H9 (cell line): ENCODE results near the gene RAB31. TPM values are rescaled to one million over a fixed set of nuclear protein-coding genes. Genes with fewer than 3 reads are reported as not detected.
A peak's percentile ranks its signal among the peaks of the same experiment; 100 is the strongest.

Source experiments
- DNase-seq: peaks from one replicate; pipeline ENCODE4 v3.0.0-alpha.2; 2017
- H2AFZ ChIP-seq: one replicate; pipeline ENCODE4 v1.6.1; 2013; ENCODE audit warnings: mild to moderate bottlenecking, low read length, control low read depth, moderate library complexity
- H2AK5ac ChIP-seq: 2 replicates; pipeline ENCODE4 v1.6.1; 2013; ENCODE audit warnings: low read length, control low read depth, mixed read lengths; ENCODE audit not compliant: insufficient read length
- H2BK120ac ChIP-seq: one replicate; pipeline ENCODE4 v1.6.1; 2013; ENCODE audit warnings: low read depth, mild to moderate bottlenecking, low read length, control low read depth, inconsistent platforms; ENCODE audit not compliant: poor library complexity, severe bottlenecking
- H2BK12ac ChIP-seq: 2 replicates; pipeline ENCODE4 v1.6.1; 2013; ENCODE audit warnings: low read length, control low read depth, mixed read lengths, low read depth; ENCODE audit not compliant: insufficient read length
- H2BK15ac ChIP-seq: 2 replicates; pipeline ENCODE4 v1.6.1; 2013; ENCODE audit warnings: low read depth, low read length, control low read depth
- H2BK20ac ChIP-seq: one replicate; pipeline ENCODE4 v1.6.1; 2013; ENCODE audit warnings: low read depth, mild to moderate bottlenecking, low read length, control low read depth, inconsistent platforms; ENCODE audit not compliant: poor library complexity, severe bottlenecking
- H2BK5ac ChIP-seq: 2 replicates; pipeline ENCODE4 v1.6.1; 2013; ENCODE audit warnings: low read length, control low read depth, mixed read lengths; ENCODE audit not compliant: insufficient read length
- H3K14ac ChIP-seq: 2 replicates; pipeline ENCODE4 v1.6.1; 2013; ENCODE audit warnings: low read length, control low read depth; ENCODE audit not compliant: insufficient read depth
- H3K18ac ChIP-seq: 2 replicates; pipeline ENCODE4 v1.6.1; 2013; ENCODE audit warnings: low read depth, mild to moderate bottlenecking, mixed read lengths, low read length, control low read depth; ENCODE audit not compliant: insufficient read length
- H3K23ac ChIP-seq: 2 replicates; pipeline ENCODE4 v1.6.1; 2013; ENCODE audit warnings: low read length, control low read depth, mixed read lengths, low read depth; ENCODE audit not compliant: insufficient read length
- H3K23me2 ChIP-seq: 2 replicates; pipeline ENCODE4 v1.6.1; 2013; ENCODE audit warnings: low read depth, mild to moderate bottlenecking, mixed read lengths, low read length, control low read depth; ENCODE audit not compliant: insufficient read length, poor library complexity, severe bottlenecking
- H3K27ac ChIP-seq: 2 replicates; pipeline ENCODE4 v1.5.1; 2013; ENCODE audit warnings: low read length, control low read depth, mixed read lengths, low read depth; ENCODE audit not compliant: insufficient read length
- H3K27me3 ChIP-seq: 2 replicates; pipeline ENCODE4 v1.6.1; 2013; ENCODE audit warnings: low read length, control low read depth, inconsistent platforms; ENCODE audit not compliant: insufficient read depth
- H3K4ac ChIP-seq: 2 replicates; pipeline ENCODE4 v1.6.1; 2013; ENCODE audit warnings: low read depth, mild to moderate bottlenecking, control low read depth, inconsistent platforms, low read length, moderate library complexity
- H3K4me1 ChIP-seq: 2 replicates; pipeline ENCODE4 v1.6.1; 2013; ENCODE audit warnings: low read length, control low read depth, inconsistent platforms; ENCODE audit not compliant: insufficient read depth
- H3K4me2 ChIP-seq: 2 replicates; pipeline ENCODE4 v1.6.1; 2013; ENCODE audit warnings: low read length, control low read depth, mixed read lengths; ENCODE audit not compliant: insufficient read length, insufficient read depth
- H3K56ac ChIP-seq: 2 replicates; pipeline ENCODE4 v1.6.1; 2013; ENCODE audit warnings: low read depth, mild to moderate bottlenecking, mixed read lengths, low read length, control low read depth; ENCODE audit not compliant: insufficient read length
- H3K79me1 ChIP-seq: 2 replicates; pipeline ENCODE4 v1.6.1; 2013; ENCODE audit warnings: low read depth, mild to moderate bottlenecking, moderate library complexity, low read length, control low read depth, inconsistent platforms; ENCODE audit not compliant: insufficient read depth, poor library complexity, severe bottlenecking
- H3K79me2 ChIP-seq: 2 replicates; pipeline ENCODE4 v1.6.1; 2013; ENCODE audit warnings: low read length, control low read depth, inconsistent platforms; ENCODE audit not compliant: insufficient read depth
- H3K9ac ChIP-seq: 2 replicates; pipeline ENCODE4 v1.6.1; 2013; ENCODE audit warnings: low read length, control low read depth, mixed read lengths; ENCODE audit not compliant: insufficient read length; ENCODE audit errors: extremely low read depth
- H3K9me3 ChIP-seq: one replicate; pipeline ENCODE4 v1.6.1; 2013; ENCODE audit warnings: low read depth, low read length, inconsistent platforms; ENCODE audit not compliant: control insufficient read depth
- H3T11ph ChIP-seq: one replicate; pipeline ENCODE4 v1.6.1; 2013; ENCODE audit warnings: mild to moderate bottlenecking, low read length, control low read depth, inconsistent platforms
- H4K20me1 ChIP-seq: one replicate; pipeline ENCODE4 v1.6.1; 2013; ENCODE audit not compliant: control insufficient read depth, insufficient read length, insufficient read depth
- H4K5ac ChIP-seq: 2 replicates; pipeline ENCODE4 v1.6.1; 2013; ENCODE audit warnings: low read depth, mild to moderate bottlenecking, mixed read lengths, low read length, control low read depth; ENCODE audit not compliant: insufficient read length
- H4K8ac ChIP-seq: replicated peaks from 2 replicates; pipeline ENCODE4 v1.6.1; 2013; ENCODE audit warnings: low read length, control low read depth, mixed read lengths, low read depth; ENCODE audit not compliant: insufficient read length
- H4K91ac ChIP-seq: 2 replicates; pipeline ENCODE4 v1.6.1; 2013; ENCODE audit warnings: low read depth, mild to moderate bottlenecking, moderate library complexity, mixed read lengths, low read length, control low read depth; ENCODE audit not compliant: insufficient read length
- H3K27ac Mint-ChIP-seq, 3 experiments: 2 replicates in 2 of 3; 3 replicates in 1 of 3; pipeline ENCODE4 v1.8.0; 2020 to 2021; ENCODE audit warnings: mixed read lengths in 3 of 3, mild to moderate bottlenecking in 1 of 3, moderate library complexity in 1 of 3
- H3K27me3 Mint-ChIP-seq: 2 replicates; pipeline ENCODE4 v1.8.0; 2021; ENCODE audit warnings: low read depth, mild to moderate bottlenecking, moderate library complexity, mixed read lengths
- H3K36me3 Mint-ChIP-seq, 3 experiments: 2 replicates in 2 of 3; 3 replicates in 1 of 3; pipeline ENCODE4 v1.8.0; 2020 to 2021; ENCODE audit warnings: low read depth in 3 of 3, mixed read lengths in 3 of 3; ENCODE audit not compliant: insufficient read depth in 1 of 3
- H3K4me1 Mint-ChIP-seq, 2 experiments: 2 replicates each; pipeline ENCODE4 v1.8.0; 2020; ENCODE audit warnings: mixed read lengths in 2 of 2
- H3K4me3 Mint-ChIP-seq, 2 experiments: 2 replicates in 1 of 2; 3 replicates in 1 of 2; pipeline ENCODE4 v1.8.0; 2020 to 2021; ENCODE audit warnings: mild to moderate bottlenecking in 2 of 2, mixed read lengths in 2 of 2, moderate library complexity in 1 of 2
- H3K9me3 Mint-ChIP-seq, 2 experiments: 2 replicates in 1 of 2; 3 replicates in 1 of 2; pipeline ENCODE4 v1.8.0; 2020; ENCODE audit warnings: mild to moderate bottlenecking in 2 of 2, mixed read lengths in 2 of 2, moderate library complexity in 1 of 2
- CTCF ChIP-seq: fragments of 200-600 bp; sonication (generic); conservative IDR thresholded peaks from 3 replicates; pipeline ENCODE4 v1.8.0; 2021; ENCODE audit warnings: antibody characterized with exemption, mild to moderate bottlenecking
- WGBS: extraction: QIAGEN DNeasy Blood & Tissue Kit; methylation state at CpG from one replicate; pipeline ENCODE4 v1.1.7; 2013; ENCODE audit warnings: missing lambda C conversion rate, low lambda C conversion rate, mixed read lengths; ENCODE audit not compliant: insufficient read length; ENCODE audit errors: extremely low coverage; 5-methylcytosine and 5-hydroxymethylcytosine counted together
- total RNA-seq: library from RNA; stranded (reverse); gene quantifications from 2 replicates; pipeline ENCODE4 v1.2.1, GENCODE V29; 2021

Gene RAB31
- total RNA-seq, 1 experiment from 2014 or later = 22.4 TPM

- H3K4me3 Mint-ChIP-seq = no peak overlapping the region
- H2AFZ ChIP-seq = no peak overlapping the region
- H3K79me1 ChIP-seq = peaks cover 5% of the 10 kb centered on the region
- H3K9me3 Mint-ChIP-seq = no peaks in the 10 kb centered on the region
- WGBS = no CpG with 5 or more reads among the region's 8 CpGs
- H3K27me3 ChIP-seq = no peaks in the 10 kb centered on the region
- no peak overlapping the region for H3K56ac ChIP-seq
- H2BK120ac ChIP-seq = no peak overlapping the region
- no peak overlapping the region for H3K18ac ChIP-seq
- H3K9ac ChIP-seq = no peak overlapping the region
- peaks cover 5% of the 10 kb centered on the region; the same call in 1 of the 2 replicates for H3K4me1 ChIP-seq
- no peak overlapping the region for H2AK5ac ChIP-seq
- H3K4me1 Mint-ChIP-seq = peaks cover 13 to 20% of the 10 kb centered on the region in 2 experiments
- H4K20me1 ChIP-seq = no peaks in the 10 kb centered on the region
- no peaks in the 10 kb centered on the region for H3K79me2 ChIP-seq
- no peak overlapping the region for H3K14ac ChIP-seq
- no peak overlapping the region for H2BK5ac ChIP-seq
- H3K4ac ChIP-seq = no peak overlapping the region
- H2BK12ac ChIP-seq = no peak overlapping the region
- H3K4me2 ChIP-seq = no peak overlapping the region
- H3K36me3 Mint-ChIP-seq = peaks cover 0 to 3% (median 0%) of the 10 kb centered on the region in 3 experiments; a peak in 1 of 7 replicates
- H3T11ph ChIP-seq = no peak overlapping the region
- DNase-seq = no peak
- TF ChIP-seq CTCF = no peak
- H3K23me2 ChIP-seq = no peaks in the 10 kb centered on the region
- H3K27ac Mint-ChIP-seq = peak overlapping the region in 1 of 3 experiments; percentile 68; a peak in 1 of 7 replicates
- H4K8ac ChIP-seq = no peak overlapping the region
- H4K91ac ChIP-seq = no peak overlapping the region
- H3K27ac ChIP-seq = no peak overlapping the region
- H4K5ac ChIP-seq = no peak overlapping the region
- no peak overlapping the region for H3K23ac ChIP-seq
- H3K9me3 ChIP-seq = no peaks in the 10 kb centered on the region
- no peaks in the 10 kb centered on the region; the same call in 1 of the 2 replicates for H3K27me3 Mint-ChIP-seq
- H2BK15ac ChIP-seq = no peak overlapping the region
- no peak overlapping the region for H2BK20ac ChIP-seq
Observed at GRCh38 chr18:9716780-9717563, 8.9 kb downstream of the RAB31 start.
